Neural progenitor cell (in vitro differentiated cells): ENCODE measurements around the gene YY1AP1. TPM values are rescaled to one million over a fixed set of nuclear protein-coding genes. Genes with fewer than 3 reads are reported as not detected.

Experiments
- DNase-seq: peaks from one replicate; pipeline ENCODE4 v3.0.0-alpha.2; 2016; ENCODE audit warnings: low spot score
- H2AFZ ChIP-seq: fragments of 200-600 bp; sonication (generic); replicated peaks from 2 replicates; pipeline ENCODE4 v1.6.1; 2016; ENCODE audit warnings: antibody characterized with exemption
- H3F3A ChIP-seq: fragments of 200-600 bp; sonication (generic); 2 replicates; pipeline ENCODE4 v1.6.1; 2016; ENCODE audit warnings: antibody characterized with exemption, low read depth
- H3K27ac ChIP-seq: fragments of 200-600 bp; sonication (generic); 2 replicates; pipeline ENCODE4 v1.5.1; 2016; ENCODE audit warnings: mild to moderate bottlenecking
- H3K27me3 ChIP-seq: fragments of 200-600 bp; sonication (generic); 2 replicates; pipeline ENCODE4 v1.6.1; 2016; ENCODE audit warnings: mild to moderate bottlenecking, moderate library complexity
- H3K36me3 ChIP-seq: fragments of 200-600 bp; sonication (generic); 2 replicates; pipeline ENCODE4 v1.5.1; 2016
- H3K4me1 ChIP-seq: fragments of 200-600 bp; sonication (generic); 2 replicates; pipeline ENCODE4 v1.6.1; 2016; ENCODE audit warnings: mixed run types
- H3K4me2 ChIP-seq: fragments of 200-600 bp; sonication (generic); 2 replicates; pipeline ENCODE4 v1.6.1; 2016
- H3K4me3 ChIP-seq: fragments of 200-600 bp; sonication (generic); 2 replicates; pipeline ENCODE4 v1.5.1; 2016
- H3K79me2 ChIP-seq: fragments of 200-600 bp; sonication (generic); 2 replicates; pipeline ENCODE4 v1.6.1; 2016; ENCODE audit warnings: low read depth
- H3K9ac ChIP-seq: fragments of 200-600 bp; sonication (generic); 2 replicates; pipeline ENCODE4 v1.6.1; 2016
- H3K9me3 ChIP-seq: fragments of 200-600 bp; sonication (generic); 2 replicates; pipeline ENCODE4 v1.5.1; 2016; ENCODE audit warnings: low read depth
- H4K20me1 ChIP-seq: fragments of 200-600 bp; sonication (generic); 2 replicates; pipeline ENCODE4 v1.6.1; 2016; ENCODE audit warnings: low read depth
- H3K27ac Mint-ChIP-seq: 3 replicates; pipeline ENCODE4 v1.8.0; 2021; ENCODE audit warnings: mixed read lengths
- H3K27me3 Mint-ChIP-seq: 2 replicates; pipeline ENCODE4 v1.8.0; 2022; ENCODE audit warnings: low read depth, mild to moderate bottlenecking, inconsistent platforms, moderate library complexity, mixed read lengths; ENCODE audit not compliant: insufficient read depth
- H3K36me3 Mint-ChIP-seq: 3 replicates; pipeline ENCODE4 v1.8.0; 2021; ENCODE audit warnings: mixed read lengths
- H3K4me1 Mint-ChIP-seq: 3 replicates; pipeline ENCODE4 v1.8.0; 2021; ENCODE audit warnings: mixed read lengths
- H3K4me3 Mint-ChIP-seq: 3 replicates; pipeline ENCODE4 v1.8.0; 2021; ENCODE audit warnings: mild to moderate bottlenecking, moderate library complexity, mixed read lengths
- H3K9me3 Mint-ChIP-seq: 3 replicates; pipeline ENCODE4 v1.8.0; 2020; ENCODE audit warnings: mixed read lengths
- EZH2 ChIP-seq: fragments of 200-600 bp; sonication (generic); IDR thresholded peaks from 2 replicates; pipeline ENCODE4 v1.6.1; 2017; ENCODE audit warnings: antibody characterized with exemption, mild to moderate bottlenecking, moderate library complexity
- EZH2phosphoT487 ChIP-seq: fragments of 200-600 bp; sonication (generic); IDR thresholded peaks from 2 replicates; pipeline ENCODE4 v1.6.1; 2017; ENCODE audit warnings: antibody characterized with exemption
- total RNA-seq: library from RNA; depleted of rRNA; stranded (reverse); fragments of >200 nt; gene quantifications from 2 replicates; pipeline ENCODE4 v1.2.3, GENCODE V29; 2015; ENCODE audit warnings: low replicate concordance
- TF ChIP-seq, protein P1 (sequence below): fragments of 200-600 bp; sonication (generic); IDR thresholded peaks from 2 replicates; pipeline ENCODE4 v1.5.1; 2017; ENCODE audit warnings: antibody characterized with exemption, mild to moderate bottlenecking

The YY1AP1 gene
- total RNA-seq, 1 donor from 2014 or later: 42.7 TPM

DNA sequence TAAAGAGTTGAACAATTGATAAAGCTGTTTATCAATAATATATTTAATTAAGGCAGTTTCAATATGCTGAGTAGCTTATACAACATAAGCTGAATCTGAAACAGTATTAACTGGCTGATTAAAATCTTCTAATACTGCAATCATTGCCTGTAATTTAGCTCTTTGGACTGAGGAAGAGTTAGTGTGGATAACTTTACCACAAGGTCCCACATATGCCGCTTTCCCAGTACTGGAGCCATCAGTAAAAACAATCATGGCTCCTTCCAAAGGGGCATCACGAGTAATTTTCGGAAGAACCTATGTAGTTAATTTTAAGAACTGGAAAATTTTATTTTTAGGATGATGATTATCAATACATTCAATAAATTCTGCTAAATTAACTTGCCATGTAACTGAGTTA is 7.0 kb upstream of the YY1AP1 start:
- peaks cover 31% of the 10 kb centered on the region for H3K9me3 Mint-ChIP-seq
- H3K4me1 Mint-ChIP-seq: peaks cover 7% of the 10 kb centered on the region

DNA sequence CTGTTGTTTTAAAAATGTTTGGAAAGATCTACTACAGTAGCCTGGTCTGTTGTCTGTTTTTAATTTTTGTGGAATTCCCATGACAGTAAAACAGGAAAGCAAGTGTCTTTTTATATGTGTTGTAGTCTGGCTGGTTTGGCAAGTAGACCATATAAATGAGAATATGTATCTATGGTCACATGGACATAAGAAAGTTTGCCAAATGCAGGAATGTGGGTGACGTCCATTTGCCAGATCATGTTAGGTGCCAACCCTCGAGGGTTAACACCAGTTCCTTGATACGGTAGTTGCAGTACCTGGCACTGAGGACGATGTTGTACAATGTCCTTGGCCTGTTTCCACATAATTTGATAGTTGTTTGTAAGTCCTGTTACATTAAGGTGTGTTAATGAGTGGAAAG is 6.5 kb upstream of the YY1AP1 start:
- H3K9ac ChIP-seq: no peak overlapping the region
- H3K4me2 ChIP-seq: no peak overlapping the region
- no peak overlapping the region for H3K4me3 ChIP-seq
- H3K9me3 Mint-ChIP-seq: peaks cover 28% of the 10 kb centered on the region
- peaks cover 60% of the 10 kb centered on the region for H3K36me3 Mint-ChIP-seq
- peaks cover 3% of the 10 kb centered on the region for H3K4me1 ChIP-seq
- peaks cover 3% of the 10 kb centered on the region for H3K27me3 Mint-ChIP-seq
- H3K27ac Mint-ChIP-seq: no peak overlapping the region
- H3F3A ChIP-seq: no peaks in the 10 kb centered on the region
- no peak overlapping the region for H3K4me3 Mint-ChIP-seq
- H3K4me1 Mint-ChIP-seq: peaks cover 10% of the 10 kb centered on the region
- peaks cover 10% of the 10 kb centered on the region for H3K36me3 ChIP-seq
- TF ChIP-seq, protein P1, sequence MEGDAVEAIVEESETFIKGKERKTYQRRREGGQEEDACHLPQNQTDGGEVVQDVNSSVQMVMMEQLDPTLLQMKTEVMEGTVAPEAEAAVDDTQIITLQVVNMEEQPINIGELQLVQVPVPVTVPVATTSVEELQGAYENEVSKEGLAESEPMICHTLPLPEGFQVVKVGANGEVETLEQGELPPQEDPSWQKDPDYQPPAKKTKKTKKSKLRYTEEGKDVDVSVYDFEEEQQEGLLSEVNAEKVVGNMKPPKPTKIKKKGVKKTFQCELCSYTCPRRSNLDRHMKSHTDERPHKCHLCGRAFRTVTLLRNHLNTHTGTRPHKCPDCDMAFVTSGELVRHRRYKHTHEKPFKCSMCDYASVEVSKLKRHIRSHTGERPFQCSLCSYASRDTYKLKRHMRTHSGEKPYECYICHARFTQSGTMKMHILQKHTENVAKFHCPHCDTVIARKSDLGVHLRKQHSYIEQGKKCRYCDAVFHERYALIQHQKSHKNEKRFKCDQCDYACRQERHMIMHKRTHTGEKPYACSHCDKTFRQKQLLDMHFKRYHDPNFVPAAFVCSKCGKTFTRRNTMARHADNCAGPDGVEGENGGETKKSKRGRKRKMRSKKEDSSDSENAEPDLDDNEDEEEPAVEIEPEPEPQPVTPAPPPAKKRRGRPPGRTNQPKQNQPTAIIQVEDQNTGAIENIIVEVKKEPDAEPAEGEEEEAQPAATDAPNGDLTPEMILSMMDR: no peak
- TF ChIP-seq EZH2phosphoT487: no peak
- H4K20me1 ChIP-seq: no peaks in the 10 kb centered on the region
- H3K27ac ChIP-seq: no peak overlapping the region
- no peak for DNase-seq
- H3K79me2 ChIP-seq: peaks cover 100% of the 10 kb centered on the region
- H2AFZ ChIP-seq: no peak overlapping the region
- H3K27me3 ChIP-seq: no peaks in the 10 kb centered on the region
- H3K9me3 ChIP-seq: peaks cover 6% of the 10 kb centered on the region

More for the DNA sequence above, 7.0 kb upstream of the YY1AP1 start:
- Histone ChIP-seq H3K4me3 (no peak overlapping the region), H4K20me1 (no peaks in the 10 kb centered on the region), H3K27me3 (no peaks in the 10 kb centered on the region), H3K9ac (no peak overlapping the region), H3K79me2 (peaks cover 98% of the 10 kb centered on the region), H3K27ac (no peak overlapping the region), H2AFZ (no peak overlapping the region), H3K4me2 (no peak overlapping the region), H3K9me3 (peaks cover 6% of the 10 kb centered on the region), H3K4me1 (no peaks in the 10 kb centered on the region), H3F3A (no peaks in the 10 kb centered on the region), H3K36me3 (peaks cover 10% of the 10 kb centered on the region)
- no peak for TF ChIP-seq EZH2phosphoT487
- no peak for TF ChIP-seq EZH2
- TF ChIP-seq, protein P1: no peak
- H3K27ac Mint-ChIP-seq: no peak overlapping the region
- no peak for DNase-seq
- H3K36me3 Mint-ChIP-seq: peaks cover 60% of the 10 kb centered on the region
- H3K27me3 Mint-ChIP-seq: peaks cover 3% of the 10 kb centered on the region
- no peak overlapping the region for H3K4me3 Mint-ChIP-seq

DNA sequence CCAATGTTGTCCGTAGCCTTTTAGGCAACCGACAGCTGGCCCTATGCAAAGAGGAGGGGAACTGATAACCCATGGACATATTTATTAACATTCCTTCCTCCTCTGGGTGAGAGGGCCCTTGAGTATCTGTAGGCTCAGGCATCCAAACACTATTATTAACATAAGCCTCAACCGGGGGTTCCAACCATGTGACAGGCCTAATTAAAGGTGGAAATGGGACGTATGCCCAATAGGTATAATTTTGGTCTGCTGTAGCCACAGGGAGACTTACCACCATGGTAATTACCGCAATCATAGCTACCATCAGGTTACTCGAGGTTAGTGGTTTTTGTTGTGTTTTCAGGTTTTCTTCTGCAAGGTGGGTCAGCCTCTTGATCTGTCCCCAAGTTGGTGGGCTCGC is 5.6 kb upstream of the YY1AP1 start:
- TF ChIP-seq EZH2phosphoT487 (no peak), EZH2 (no peak)
- TF ChIP-seq, protein P1: no peak
- H3K27ac Mint-ChIP-seq: no peak overlapping the region
- H3K36me3 ChIP-seq: peaks cover 10% of the 10 kb centered on the region
- H3K4me3 Mint-ChIP-seq: no peak overlapping the region
- no peaks in the 10 kb centered on the region for H4K20me1 ChIP-seq
- H3K9ac ChIP-seq: no peak overlapping the region
- peaks cover 100% of the 10 kb centered on the region for H3K79me2 ChIP-seq
- no peak overlapping the region for H3K4me3 ChIP-seq
- peaks cover 61% of the 10 kb centered on the region for H3K36me3 Mint-ChIP-seq
- H3K4me2 ChIP-seq: no peak overlapping the region
- no peaks in the 10 kb centered on the region for H3K27me3 ChIP-seq
- no peaks in the 10 kb centered on the region for H3K9me3 ChIP-seq
- H3K27me3 Mint-ChIP-seq: peaks cover 3% of the 10 kb centered on the region
- H3K27ac ChIP-seq: no peak overlapping the region
- peaks cover 17% of the 10 kb centered on the region for H3K4me1 Mint-ChIP-seq
- H3K4me1 ChIP-seq: peaks cover 6% of the 10 kb centered on the region
- peaks cover 20% of the 10 kb centered on the region for H3K9me3 Mint-ChIP-seq
- DNase-seq: no peak
- H2AFZ ChIP-seq: no peak overlapping the region
- peaks cover under 1% of the 10 kb centered on the region for H3F3A ChIP-seq
